GM23338 (cell line): ENCODE data around the gene GALK1. TPM values are rescaled to one million over a fixed set of nuclear protein-coding genes. Genes with fewer than 3 reads are reported as not detected.

Source experiments
- ATAC-seq: fragments of 200-7000 bp; cut with Tn5 transposase; 3 replicates; pipeline ENCODE4 v1.9.1; 2020
- DNase-seq: peaks from one replicate; pipeline ENCODE4 v3.0.0-alpha.2; 2015; ENCODE audit warnings: low spot score
- H2AFZ ChIP-seq: fragments of 200-600 bp; sonication (generic); 2 replicates; pipeline ENCODE4 v1.8.0; 2016; ENCODE audit warnings: antibody characterized with exemption, mild to moderate bottlenecking, moderate library complexity
- H3F3A ChIP-seq: fragments of 200-600 bp; sonication (generic); replicated peaks from 2 replicates; pipeline ENCODE4 v1.8.0; 2017; ENCODE audit warnings: antibody characterized with exemption, mixed run types, low read depth
- H3K27ac ChIP-seq: fragments of 200-600 bp; sonication (generic); 2 replicates; pipeline ENCODE4 v1.6.1; 2016; ENCODE audit warnings: low read depth
- H3K27me3 ChIP-seq: fragments of 200-600 bp; sonication (generic); 2 replicates; pipeline ENCODE4 v1.8.0; 2016; ENCODE audit warnings: mild to moderate bottlenecking, mixed run types, moderate library complexity; ENCODE audit not compliant: insufficient read depth
- H3K36me3 ChIP-seq: fragments of 200-600 bp; sonication (generic); 2 replicates; pipeline ENCODE4 v1.8.0; 2016; ENCODE audit warnings: mild to moderate bottlenecking; ENCODE audit not compliant: insufficient read depth
- H3K4me1 ChIP-seq: fragments of 200-600 bp; sonication (generic); 2 replicates; pipeline ENCODE4 v1.8.0; 2016; ENCODE audit warnings: mild to moderate bottlenecking, moderate library complexity; ENCODE audit not compliant: insufficient read depth
- H3K4me2 ChIP-seq: fragments of 200-600 bp; sonication (generic); 2 replicates; pipeline ENCODE4 v1.7.1; 2017; ENCODE audit warnings: mixed run types
- H3K4me3 ChIP-seq: fragments of 200-600 bp; sonication (generic); 2 replicates; pipeline ENCODE4 v1.6.1; 2016; ENCODE audit warnings: mixed run types
- H3K79me2 ChIP-seq: fragments of 200-600 bp; sonication (generic); replicated peaks from 2 replicates; pipeline ENCODE4 v1.8.0; 2017; ENCODE audit warnings: mild to moderate bottlenecking; ENCODE audit not compliant: insufficient read depth
- H3K9me2 ChIP-seq: fragments of 200-600 bp; sonication (generic); 2 replicates; pipeline ENCODE4 v1.8.0; 2017; ENCODE audit not compliant: insufficient read depth
- H4K20me1 ChIP-seq: fragments of 200-600 bp; sonication (generic); replicated peaks from 2 replicates; pipeline ENCODE4 v1.8.0; 2017; ENCODE audit warnings: mild to moderate bottlenecking; ENCODE audit not compliant: insufficient read depth
- H3K27ac Mint-ChIP-seq: 2 replicates; pipeline ENCODE4 v1.8.0; 2020; ENCODE audit warnings: inconsistent platforms, mild to moderate bottlenecking, moderate library complexity, mixed read lengths
- H3K27me3 Mint-ChIP-seq: 3 replicates; pipeline ENCODE4 v1.8.0; 2022; ENCODE audit warnings: low read depth, mild to moderate bottlenecking, moderate library complexity, mixed read lengths, inconsistent platforms; ENCODE audit not compliant: insufficient read depth, poor library complexity
- H3K36me3 Mint-ChIP-seq: 3 replicates; pipeline ENCODE4 v1.8.0; 2021; ENCODE audit warnings: low read depth, mild to moderate bottlenecking, inconsistent platforms, moderate library complexity, mixed read lengths
- H3K4me1 Mint-ChIP-seq: 3 replicates; pipeline ENCODE4 v1.8.0; 2020; ENCODE audit warnings: mild to moderate bottlenecking, inconsistent platforms, mixed read lengths
- H3K4me3 Mint-ChIP-seq: 3 replicates; pipeline ENCODE4 v1.8.0; 2021; ENCODE audit warnings: moderate library complexity, mild to moderate bottlenecking, inconsistent platforms, mixed read lengths
- H3K9me3 Mint-ChIP-seq: 3 replicates; pipeline ENCODE4 v1.8.0; 2020; ENCODE audit warnings: moderate library complexity, mild to moderate bottlenecking, inconsistent platforms, mixed read lengths
- CREB1 ChIP-seq: fragments of 250-450 bp; sonication (Bioruptor Pico); IDR thresholded peaks from 2 replicates; pipeline ENCODE4 v1.5.0; 2020; ENCODE audit warnings: low read depth, mild to moderate bottlenecking, moderate library complexity
- CTCF ChIP-seq, 2 experiments: fragments of 200-600 bp in 1 of 2; sonication (generic) in 1 of 2; conservative IDR thresholded peaks; 2 replicates each; pipeline versions ENCODE4 v1.5.1 to v1.6.1; 2016 to 2017; ENCODE audit warnings: antibody characterized with exemption in 2 of 2, low read depth in 2 of 2, mild to moderate bottlenecking in 2 of 2, moderate library complexity in 1 of 2
- ETS1 ChIP-seq: IDR thresholded peaks from 2 replicates; pipeline ENCODE4 v1.6.1; 2016; ENCODE audit warnings: antibody characterized with exemption
- EZH2 ChIP-seq: fragments of 200-600 bp; sonication (generic); IDR thresholded peaks from one replicate; pipeline ENCODE4 v1.8.0; 2017; ENCODE audit warnings: antibody characterized with exemption, mild to moderate bottlenecking, low read depth; ENCODE audit not compliant: unreplicated experiment
- JUNB ChIP-seq: IDR thresholded peaks from one replicate; pipeline ENCODE4 v1.6.1; 2016; ENCODE audit warnings: antibody characterized with exemption; ENCODE audit not compliant: unreplicated experiment
- POLR2AphosphoS5 ChIP-seq: IDR thresholded peaks from 2 replicates; pipeline ENCODE4 v1.6.1; 2016; ENCODE audit warnings: antibody characterized with exemption, low read depth
- STAT1 ChIP-seq: IDR thresholded peaks from one replicate; pipeline ENCODE4 v1.6.1; 2016; ENCODE audit warnings: antibody characterized with exemption; ENCODE audit not compliant: unreplicated experiment
- ZNF114 ChIP-seq: fragments of 250-450 bp; sonication (Bioruptor Pico); IDR thresholded peaks from 2 replicates; pipeline ENCODE4 v1.5.0; 2020; ENCODE audit warnings: mild to moderate bottlenecking, moderate library complexity
- polyA plus RNA-seq: library from polyadenylated mRNA; unstranded; fragments of >200 nt; fragmentation: Nextera tagmentation; extraction: Ambion mirVana; gene quantifications from 2 replicates; pipeline ENCODE4 v1.2.1, GENCODE V29; 2016
- total RNA-seq: library from RNA; depleted of rRNA; stranded (reverse); fragments of >200 nt; shearing (Covaris generic); gene quantifications from 2 replicates; pipeline ENCODE4 v1.2.3, GENCODE V29; 2014
- TF ChIP-seq, protein P1 (sequence below): IDR thresholded peaks from one replicate; pipeline ENCODE4 v1.6.1; 2018; ENCODE audit warnings: antibody characterized with exemption; ENCODE audit not compliant: unreplicated experiment
- TF ChIP-seq, protein P2 (sequence below): fragments of 250-450 bp; sonication (Bioruptor Pico); IDR thresholded peaks from 2 replicates; pipeline ENCODE4 v1.5.0; 2020; ENCODE audit warnings: mild to moderate bottlenecking, moderate library complexity

The GALK1 gene
- total and polyA plus RNA-seq, 2 experiments from 2014 or later, result 30.5 to 31.7 TPM

GRCh38 chr17:75795820-75796607, 31.0 kb upstream of the GALK1 start:
- peaks cover 21% of the 10 kb centered on the region; the same call in 1 of the 2 replicates for H3K36me3 ChIP-seq
- Mint-ChIP-seq H3K4me1 (no peaks in the 10 kb centered on the region), H3K36me3 (peaks cover 55% of the 10 kb centered on the region), H3K9me3 (no peaks in the 10 kb centered on the region), H3K27me3 (no peaks in the 10 kb centered on the region), H3K4me3 (no peak overlapping the region), H3K27ac (no peak overlapping the region)
- H3K4me3 ChIP-seq, result no peak overlapping the region
- TF ChIP-seq ETS1 (no peak), ZNF114 (CRISPR knock-in tag) (no peak), JUNB (no peak), POLR2AphosphoS5 (no peak), STAT1 (no peak), CREB1 (CRISPR knock-in tag) (no peak), CTCF (conservative IDR thresholded peaks at IDR 0.05; ENCODE audit: low read depth in 2 of 2) (no peak), EZH2 (no peak)
- TF ChIP-seq, protein P1, sequence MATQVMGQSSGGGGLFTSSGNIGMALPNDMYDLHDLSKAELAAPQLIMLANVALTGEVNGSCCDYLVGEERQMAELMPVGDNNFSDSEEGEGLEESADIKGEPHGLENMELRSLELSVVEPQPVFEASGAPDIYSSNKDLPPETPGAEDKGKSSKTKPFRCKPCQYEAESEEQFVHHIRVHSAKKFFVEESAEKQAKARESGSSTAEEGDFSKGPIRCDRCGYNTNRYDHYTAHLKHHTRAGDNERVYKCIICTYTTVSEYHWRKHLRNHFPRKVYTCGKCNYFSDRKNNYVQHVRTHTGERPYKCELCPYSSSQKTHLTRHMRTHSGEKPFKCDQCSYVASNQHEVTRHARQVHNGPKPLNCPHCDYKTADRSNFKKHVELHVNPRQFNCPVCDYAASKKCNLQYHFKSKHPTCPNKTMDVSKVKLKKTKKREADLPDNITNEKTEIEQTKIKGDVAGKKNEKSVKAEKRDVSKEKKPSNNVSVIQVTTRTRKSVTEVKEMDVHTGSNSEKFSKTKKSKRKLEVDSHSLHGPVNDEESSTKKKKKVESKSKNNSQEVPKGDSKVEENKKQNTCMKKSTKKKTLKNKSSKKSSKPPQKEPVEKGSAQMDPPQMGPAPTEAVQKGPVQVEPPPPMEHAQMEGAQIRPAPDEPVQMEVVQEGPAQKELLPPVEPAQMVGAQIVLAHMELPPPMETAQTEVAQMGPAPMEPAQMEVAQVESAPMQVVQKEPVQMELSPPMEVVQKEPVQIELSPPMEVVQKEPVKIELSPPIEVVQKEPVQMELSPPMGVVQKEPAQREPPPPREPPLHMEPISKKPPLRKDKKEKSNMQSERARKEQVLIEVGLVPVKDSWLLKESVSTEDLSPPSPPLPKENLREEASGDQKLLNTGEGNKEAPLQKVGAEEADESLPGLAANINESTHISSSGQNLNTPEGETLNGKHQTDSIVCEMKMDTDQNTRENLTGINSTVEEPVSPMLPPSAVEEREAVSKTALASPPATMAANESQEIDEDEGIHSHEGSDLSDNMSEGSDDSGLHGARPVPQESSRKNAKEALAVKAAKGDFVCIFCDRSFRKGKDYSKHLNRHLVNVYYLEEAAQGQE, result no peak
- TF ChIP-seq, protein P2, sequence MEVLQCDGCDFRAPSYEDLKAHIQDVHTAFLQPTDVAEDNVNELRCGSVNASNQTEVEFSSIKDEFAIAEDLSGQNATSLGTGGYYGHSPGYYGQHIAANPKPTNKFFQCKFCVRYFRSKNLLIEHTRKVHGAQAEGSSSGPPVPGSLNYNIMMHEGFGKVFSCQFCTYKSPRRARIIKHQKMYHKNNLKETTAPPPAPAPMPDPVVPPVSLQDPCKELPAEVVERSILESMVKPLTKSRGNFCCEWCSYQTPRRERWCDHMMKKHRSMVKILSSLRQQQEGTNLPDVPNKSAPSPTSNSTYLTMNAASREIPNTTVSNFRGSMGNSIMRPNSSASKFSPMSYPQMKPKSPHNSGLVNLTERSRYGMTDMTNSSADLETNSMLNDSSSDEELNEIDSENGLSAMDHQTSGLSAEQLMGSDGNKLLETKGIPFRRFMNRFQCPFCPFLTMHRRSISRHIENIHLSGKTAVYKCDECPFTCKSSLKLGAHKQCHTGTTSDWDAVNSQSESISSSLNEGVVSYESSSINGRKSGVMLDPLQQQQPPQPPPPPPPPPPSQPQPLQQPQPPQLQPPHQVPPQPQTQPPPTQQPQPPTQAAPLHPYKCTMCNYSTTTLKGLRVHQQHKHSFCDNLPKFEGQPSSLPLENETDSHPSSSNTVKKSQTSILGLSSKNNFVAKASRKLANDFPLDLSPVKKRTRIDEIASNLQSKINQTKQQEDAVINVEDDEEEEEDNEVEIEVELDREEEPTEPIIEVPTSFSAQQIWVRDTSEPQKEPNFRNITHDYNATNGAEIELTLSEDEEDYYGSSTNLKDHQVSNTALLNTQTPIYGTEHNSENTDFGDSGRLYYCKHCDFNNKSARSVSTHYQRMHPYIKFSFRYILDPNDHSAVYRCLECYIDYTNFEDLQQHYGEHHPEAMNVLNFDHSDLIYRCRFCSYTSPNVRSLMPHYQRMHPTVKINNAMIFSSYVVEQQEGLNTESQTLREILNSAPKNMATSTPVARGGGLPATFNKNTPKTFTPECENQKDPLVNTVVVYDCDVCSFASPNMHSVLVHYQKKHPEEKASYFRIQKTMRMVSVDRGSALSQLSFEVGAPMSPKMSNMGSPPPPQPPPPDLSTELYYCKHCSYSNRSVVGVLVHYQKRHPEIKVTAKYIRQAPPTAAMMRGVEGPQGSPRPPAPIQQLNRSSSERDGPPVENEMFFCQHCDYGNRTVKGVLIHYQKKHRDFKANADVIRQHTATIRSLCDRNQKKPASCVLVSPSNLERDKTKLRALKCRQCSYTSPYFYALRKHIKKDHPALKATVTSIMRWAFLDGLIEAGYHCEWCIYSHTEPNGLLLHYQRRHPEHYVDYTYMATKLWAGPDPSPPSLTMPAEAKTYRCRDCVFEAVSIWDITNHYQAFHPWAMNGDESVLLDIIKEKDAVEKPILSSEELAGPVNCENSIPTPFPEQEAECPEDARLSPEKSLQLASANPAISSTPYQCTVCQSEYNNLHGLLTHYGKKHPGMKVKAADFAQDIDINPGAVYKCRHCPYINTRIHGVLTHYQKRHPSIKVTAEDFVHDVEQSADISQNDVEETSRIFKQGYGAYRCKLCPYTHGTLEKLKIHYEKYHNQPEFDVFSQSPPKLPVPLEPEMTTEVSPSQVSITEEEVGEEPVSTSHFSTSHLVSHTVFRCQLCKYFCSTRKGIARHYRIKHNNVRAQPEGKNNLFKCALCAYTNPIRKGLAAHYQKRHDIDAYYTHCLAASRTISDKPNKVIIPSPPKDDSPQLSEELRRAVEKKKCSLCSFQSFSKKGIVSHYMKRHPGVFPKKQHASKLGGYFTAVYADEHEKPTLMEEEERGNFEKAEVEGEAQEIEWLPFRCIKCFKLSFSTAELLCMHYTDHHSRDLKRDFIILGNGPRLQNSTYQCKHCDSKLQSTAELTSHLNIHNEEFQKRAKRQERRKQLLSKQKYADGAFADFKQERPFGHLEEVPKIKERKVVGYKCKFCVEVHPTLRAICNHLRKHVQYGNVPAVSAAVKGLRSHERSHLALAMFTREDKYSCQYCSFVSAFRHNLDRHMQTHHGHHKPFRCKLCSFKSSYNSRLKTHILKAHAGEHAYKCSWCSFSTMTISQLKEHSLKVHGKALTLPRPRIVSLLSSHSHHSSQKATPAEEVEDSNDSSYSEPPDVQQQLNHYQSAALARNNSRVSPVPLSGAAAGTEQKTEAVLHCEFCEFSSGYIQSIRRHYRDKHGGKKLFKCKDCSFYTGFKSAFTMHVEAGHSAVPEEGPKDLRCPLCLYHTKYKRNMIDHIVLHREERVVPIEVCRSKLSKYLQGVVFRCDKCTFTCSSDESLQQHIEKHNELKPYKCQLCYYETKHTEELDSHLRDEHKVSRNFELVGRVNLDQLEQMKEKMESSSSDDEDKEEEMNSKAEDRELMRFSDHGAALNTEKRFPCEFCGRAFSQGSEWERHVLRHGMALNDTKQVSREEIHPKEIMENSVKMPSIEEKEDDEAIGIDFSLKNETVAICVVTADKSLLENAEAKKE (CRISPR knock-in tag), result no peak
- DNase-seq (no peak), ATAC-seq (no peak)
- no peaks in the 10 kb centered on the region for H3K9me2 ChIP-seq
- H2AFZ ChIP-seq, result no peak overlapping the region
- no peaks in the 10 kb centered on the region for H3K4me1 ChIP-seq
- peaks cover 31% of the 10 kb centered on the region for H4K20me1 ChIP-seq
- no peak overlapping the region for H3K4me2 ChIP-seq
- H3K79me2 ChIP-seq, result peaks cover 75% of the 10 kb centered on the region
- no peaks in the 10 kb centered on the region for H3K27me3 ChIP-seq
- H3F3A ChIP-seq, result peaks cover 3% of the 10 kb centered on the region; the same call in 1 of the 2 replicates
- no peak overlapping the region for H3K27ac ChIP-seq
